Right lung (tissue), 10 donors: ENCODE data around the gene RHBDL3. TPM values are rescaled to one million over a fixed set of nuclear protein-coding genes. Genes with fewer than 3 reads are reported as not detected.
"Not testable (repeated sequence)": the region's sequence is repeated elsewhere in the genome, so short reads cannot be mapped to it uniquely, and the experiment has no call there.

Source experiments
- DNase-seq, 2 donors: peaks; one replicate each; pipeline ENCODE4 v3.0.0-alpha.2; 2013
- long read RNA-seq, 8 donors: transcript quantifications; one replicate each; lab custom pipeline, GENCODE V29; 2026
- polyA plus RNA-seq, 5 donors: library from polyadenylated mRNA; unstranded; fragments of 120-200 nt; gene quantifications; one replicate each; pipeline versions ENCODE4 v1.2.1 to v1.2.3, GENCODE V29; 2013; ENCODE audit warnings: inconsistent platforms in 1 of 5, low replicate concordance in 1 of 5; ENCODE audit not compliant: insufficient read length in 5 of 5, insufficient read depth in 1 of 5

Gene RHBDL3
- polyA plus RNA-seq = 1 to 10 TPM; 1.3 to 2.1 (median 1.6) TPM
- long read RNA-seq, donor 1, partial matches to known transcripts = 45 of 52 reads
- long read RNA-seq, donor 1, other reads (novel, unspliced or antisense) = 7 of 52 reads
- long read RNA-seq, donor 2 = 0 reads
- long read RNA-seq, donor 3 = 0 reads
- long read RNA-seq, donor 4 = 0 reads
- long read RNA-seq, donor 5, partial matches to known transcripts = 16 of 16 reads
- long read RNA-seq, donor 5, other reads (novel, unspliced or antisense) = 0 of 16 reads
- long read RNA-seq, donor 6 = 0 reads
- long read RNA-seq, donor 7 = 0 reads
- long read RNA-seq, donor 8 = 0 reads

- DNase-seq = no peak
Observed at GRCh38 chr17:32265192-32265923, at the start of gene RHBDL3. TSS of gene RHBDL3 (plus strand) at chr17:32265832. CDS start at chr17:32266190, 358 bp downstream.

GRCh38 chr17:32222621-32223020 lies 43.0 kb upstream of the RHBDL3 start:
- no peak for DNase-seq

GRCh38 chr17:32223703-32224102 lies 41.9 kb upstream of the RHBDL3 start:
- no peak for DNase-seq

GRCh38 chr17:32226886-32227285 lies 38.7 kb upstream of the RHBDL3 start:
- DNase-seq = no peak

GRCh38 chr17:32227910-32228309 lies 37.7 kb upstream of the RHBDL3 start:
- DNase-seq = no peak

GRCh38 chr17:32235588-32235987 lies 30.0 kb upstream of the RHBDL3 start:
- no peak for DNase-seq

GRCh38 chr17:32239456-32239855 lies 26.2 kb upstream of the RHBDL3 start:
- no peak for DNase-seq

- DNase-seq = no peak
Observed at GRCh38 chr17:32240750-32241149, 24.9 kb upstream of the RHBDL3 start.

GRCh38 chr17:32241640-32242039 lies 24.0 kb upstream of the RHBDL3 start:
- no peak for DNase-seq

GRCh38 chr17:32249475-32249874 lies 16.2 kb upstream of the RHBDL3 start:
- DNase-seq = no peak

GRCh38 chr17:32253117-32253611 lies 12.5 kb upstream of the RHBDL3 start:
- peak in 1 of 2 donors; percentile 72 for DNase-seq

GRCh38 chr17:32256012-32256700 lies 9.5 kb upstream of the RHBDL3 start:
- no peak for DNase-seq

- no peak for DNase-seq
Observed at GRCh38 chr17:32256701-32257019, 9.0 kb upstream of the RHBDL3 start.

GRCh38 chr17:32258383-32259140 lies 7.1 kb upstream of the RHBDL3 start:
- no peak for DNase-seq

GRCh38 chr17:32259586-32259985 lies 6.0 kb upstream of the RHBDL3 start:
- DNase-seq = no peak

- no peak for DNase-seq
Observed at GRCh38 chr17:32261417-32261736, 4.3 kb upstream of the RHBDL3 start.

- DNase-seq = no peak
Observed at GRCh38 chr17:32261936-32262510, 3.6 kb upstream of the RHBDL3 start.

GRCh38 chr17:32263515-32263914 lies 2.1 kb upstream of the RHBDL3 start:
- DNase-seq = not testable (repeated sequence)

GRCh38 chr17:32264140-32264799 lies 1.4 kb upstream of the RHBDL3 start:
- DNase-seq = no peak

GRCh38 chr17:32264823-32265191 lies 825 bp upstream of the RHBDL3 start:
- DNase-seq = no peak

- DNase-seq = no peak
Observed at GRCh38 chr17:32266051-32266388, 388 bp downstream of the RHBDL3 start.
